ENCODE results near the gene OAF.

The OAF gene

GRCh38 chr11:120261931-120262330 lies 51.1 kb downstream of the OAF start:
- no peaks in the 10 kb centered on the region for H4K20me1 ChIP-seq (ENCODE audit: control insufficient read depth, insufficient read depth, low read depth, low read length)
- no peak overlapping the region for H3K27ac ChIP-seq (ENCODE audit: low read depth, low read length)
- no peak overlapping the region for H3K4me2 ChIP-seq (ENCODE audit: low read length)
- no peaks in the 10 kb centered on the region for H3K9me3 ChIP-seq (ENCODE audit: control insufficient read depth, insufficient read depth, low read length)
- H3K4me1 ChIP-seq (ENCODE audit: control insufficient read depth, low read length): no peaks in the 10 kb centered on the region
- no peaks in the 10 kb centered on the region for H3F3A ChIP-seq (ENCODE audit: control insufficient read depth, insufficient read depth)
- TF ChIP-seq, protein P1, sequence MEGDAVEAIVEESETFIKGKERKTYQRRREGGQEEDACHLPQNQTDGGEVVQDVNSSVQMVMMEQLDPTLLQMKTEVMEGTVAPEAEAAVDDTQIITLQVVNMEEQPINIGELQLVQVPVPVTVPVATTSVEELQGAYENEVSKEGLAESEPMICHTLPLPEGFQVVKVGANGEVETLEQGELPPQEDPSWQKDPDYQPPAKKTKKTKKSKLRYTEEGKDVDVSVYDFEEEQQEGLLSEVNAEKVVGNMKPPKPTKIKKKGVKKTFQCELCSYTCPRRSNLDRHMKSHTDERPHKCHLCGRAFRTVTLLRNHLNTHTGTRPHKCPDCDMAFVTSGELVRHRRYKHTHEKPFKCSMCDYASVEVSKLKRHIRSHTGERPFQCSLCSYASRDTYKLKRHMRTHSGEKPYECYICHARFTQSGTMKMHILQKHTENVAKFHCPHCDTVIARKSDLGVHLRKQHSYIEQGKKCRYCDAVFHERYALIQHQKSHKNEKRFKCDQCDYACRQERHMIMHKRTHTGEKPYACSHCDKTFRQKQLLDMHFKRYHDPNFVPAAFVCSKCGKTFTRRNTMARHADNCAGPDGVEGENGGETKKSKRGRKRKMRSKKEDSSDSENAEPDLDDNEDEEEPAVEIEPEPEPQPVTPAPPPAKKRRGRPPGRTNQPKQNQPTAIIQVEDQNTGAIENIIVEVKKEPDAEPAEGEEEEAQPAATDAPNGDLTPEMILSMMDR (IDR thresholded peaks at IDR 0.05; ENCODE audit: low read depth, low read length, poor library complexity, severe bottlenecking): no peak
- no peak for TF ChIP-seq EZH2phosphoT487 (IDR thresholded peaks at IDR 0.05; ENCODE audit: borderline replicate concordance, low read length)
- no peaks in the 10 kb centered on the region for H3K36me3 ChIP-seq (ENCODE audit: control insufficient read depth, low read length)
- H3K27me3 ChIP-seq (ENCODE audit: control insufficient read depth, low read length): peaks cover 18% of the 10 kb centered on the region
- H3K4me3 ChIP-seq (ENCODE audit: low read length): no peak overlapping the region
- no peaks in the 10 kb centered on the region for H3K79me2 ChIP-seq (ENCODE audit: control insufficient read depth, low read length)
- no peaks in the 10 kb centered on the region for H3K9me2 ChIP-seq (replicated peaks; ENCODE audit: control insufficient read depth, low read length)

- H3K27me3 ChIP-seq (ENCODE audit: control insufficient read depth, low read length): peaks cover 22% of the 10 kb centered on the region
- TF ChIP-seq EZH2phosphoT487 (IDR thresholded peaks at IDR 0.05; ENCODE audit: borderline replicate concordance, low read length): no peak
- TF ChIP-seq, protein P1 (IDR thresholded peaks at IDR 0.05; ENCODE audit: low read depth, low read length, poor library complexity, severe bottlenecking): no peak
- no peak overlapping the region for H3K27ac ChIP-seq (ENCODE audit: low read depth, low read length)
- H3K9me3 ChIP-seq (ENCODE audit: control insufficient read depth, insufficient read depth, low read length): no peaks in the 10 kb centered on the region
- no peaks in the 10 kb centered on the region for H3K9me2 ChIP-seq (replicated peaks; ENCODE audit: control insufficient read depth, low read length)
- H3F3A ChIP-seq (ENCODE audit: control insufficient read depth, insufficient read depth): no peaks in the 10 kb centered on the region
- H3K4me1 ChIP-seq (ENCODE audit: control insufficient read depth, low read length): no peaks in the 10 kb centered on the region
- H3K79me2 ChIP-seq (ENCODE audit: control insufficient read depth, low read length): no peaks in the 10 kb centered on the region
- no peak overlapping the region for H3K4me2 ChIP-seq (ENCODE audit: low read length)
- no peaks in the 10 kb centered on the region for H4K20me1 ChIP-seq (ENCODE audit: control insufficient read depth, insufficient read depth, low read depth, low read length)
- H3K36me3 ChIP-seq (ENCODE audit: control insufficient read depth, low read length): no peaks in the 10 kb centered on the region
- no peak overlapping the region for H3K4me3 ChIP-seq (ENCODE audit: low read length)
Observed at GRCh38 chr11:120267319-120267718, 56.5 kb downstream of the OAF start.

DNA sequence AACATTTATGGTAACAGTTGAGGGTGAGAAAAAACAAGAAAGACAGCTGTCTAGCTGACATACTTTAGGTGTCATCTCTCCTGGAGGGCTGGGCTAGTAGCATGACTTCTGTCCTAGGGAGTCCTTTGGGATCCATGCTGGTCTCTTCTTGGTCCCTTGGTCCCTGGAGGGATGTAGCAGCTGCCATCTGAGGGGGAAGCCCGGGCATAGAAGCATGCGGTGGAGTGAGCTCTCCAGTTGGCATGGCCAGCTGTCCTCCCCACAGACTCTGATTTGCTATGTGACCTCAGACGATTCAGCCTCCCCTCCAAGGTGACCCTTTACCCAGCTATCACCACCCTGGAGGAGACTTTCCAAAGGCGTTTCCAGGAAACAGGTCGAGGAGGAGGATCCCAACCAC lies 57.9 kb downstream of the OAF start:
- H3K36me3 ChIP-seq (ENCODE audit: control insufficient read depth, low read length): no peaks in the 10 kb centered on the region
- H4K20me1 ChIP-seq (ENCODE audit: control insufficient read depth, insufficient read depth, low read depth, low read length): no peaks in the 10 kb centered on the region
- peaks cover 22% of the 10 kb centered on the region for H3K27me3 ChIP-seq (ENCODE audit: control insufficient read depth, low read length)
- H3K4me3 ChIP-seq (ENCODE audit: low read length): no peak overlapping the region
- no peak overlapping the region for H3K4me2 ChIP-seq (ENCODE audit: low read length)
- TF ChIP-seq, protein P1 (IDR thresholded peaks at IDR 0.05; ENCODE audit: low read depth, low read length, poor library complexity, severe bottlenecking): no peak
- TF ChIP-seq EZH2phosphoT487 (IDR thresholded peaks at IDR 0.05; ENCODE audit: borderline replicate concordance, low read length): no peak
- no peaks in the 10 kb centered on the region for H3F3A ChIP-seq (ENCODE audit: control insufficient read depth, insufficient read depth)
- no peak overlapping the region for H3K27ac ChIP-seq (ENCODE audit: low read depth, low read length)
- H3K9me3 ChIP-seq (ENCODE audit: control insufficient read depth, insufficient read depth, low read length): no peaks in the 10 kb centered on the region
- no peaks in the 10 kb centered on the region for H3K4me1 ChIP-seq (ENCODE audit: control insufficient read depth, low read length)
- no peaks in the 10 kb centered on the region for H3K9me2 ChIP-seq (replicated peaks; ENCODE audit: control insufficient read depth, low read length)
- no peaks in the 10 kb centered on the region for H3K79me2 ChIP-seq (ENCODE audit: control insufficient read depth, low read length)

- Histone ChIP-seq H3K4me2 (ENCODE audit: low read length) (no peak overlapping the region), H3K36me3 (ENCODE audit: control insufficient read depth, low read length) (no peaks in the 10 kb centered on the region), H3K27me3 (ENCODE audit: control insufficient read depth, low read length) (peaks cover 22% of the 10 kb centered on the region), H3F3A (ENCODE audit: control insufficient read depth, insufficient read depth) (no peaks in the 10 kb centered on the region), H3K9me2 (replicated peaks; ENCODE audit: control insufficient read depth, low read length) (no peaks in the 10 kb centered on the region), H4K20me1 (ENCODE audit: control insufficient read depth, insufficient read depth, low read depth, low read length) (no peaks in the 10 kb centered on the region), H3K9me3 (ENCODE audit: control insufficient read depth, insufficient read depth, low read length) (no peaks in the 10 kb centered on the region), H3K79me2 (ENCODE audit: control insufficient read depth, low read length) (no peaks in the 10 kb centered on the region), H3K4me1 (ENCODE audit: control insufficient read depth, low read length) (no peaks in the 10 kb centered on the region), H3K27ac (ENCODE audit: low read depth, low read length) (no peak overlapping the region), H3K4me3 (ENCODE audit: low read length) (no peak overlapping the region)
- no peak for TF ChIP-seq EZH2phosphoT487 (IDR thresholded peaks at IDR 0.05; ENCODE audit: borderline replicate concordance, low read length)
- TF ChIP-seq, protein P1 (IDR thresholded peaks at IDR 0.05; ENCODE audit: low read depth, low read length, poor library complexity, severe bottlenecking): no peak
Observed at GRCh38 chr11:120270386-120270785, 59.6 kb downstream of the OAF start.

Measured in DOHH2 (cell line).